Mesothelial cell of epicardium (in vitro differentiated cells): Measurements from ENCODE around the gene MTR. TPM values are rescaled to one million over a fixed set of nuclear protein-coding genes. Genes with fewer than 3 reads are reported as not detected.

Source experiments
- DNase-seq, 2 experiments: peaks; one replicate each; pipeline ENCODE4 v3.0.0; 2021; ENCODE audit warnings: low spot score in 2 of 2; ENCODE audit not compliant: unreplicated experiment in 2 of 2
- H3K27ac Mint-ChIP-seq: 2 replicates; pipeline ENCODE4 v1.8.0; 2021; ENCODE audit warnings: mixed read lengths
- H3K27me3 Mint-ChIP-seq: 2 replicates; pipeline ENCODE4 v1.8.0; 2021; ENCODE audit warnings: low read depth, mixed read lengths
- H3K36me3 Mint-ChIP-seq: 2 replicates; pipeline ENCODE4 v1.8.0; 2021; ENCODE audit warnings: mixed read lengths
- H3K4me1 Mint-ChIP-seq: 2 replicates; pipeline ENCODE4 v1.8.0; 2021; ENCODE audit warnings: mixed read lengths
- H3K4me3 Mint-ChIP-seq: 2 replicates; pipeline ENCODE4 v1.8.0; 2021; ENCODE audit warnings: mild to moderate bottlenecking, moderate library complexity, mixed read lengths
- H3K9me3 Mint-ChIP-seq: 2 replicates; pipeline ENCODE4 v1.8.0; 2021; ENCODE audit warnings: mixed read lengths
- CTCF ChIP-seq: fragments of 200-600 bp; sonication (generic); IDR thresholded peaks from one replicate; pipeline ENCODE4 v1.5.0; 2021; ENCODE audit warnings: antibody characterized with exemption; ENCODE audit not compliant: unreplicated experiment
- total RNA-seq: library from RNA; stranded (reverse); gene quantifications from 3 replicates; pipeline ENCODE4 v1.2.1, GENCODE V29; 2021

The MTR gene
- total RNA-seq, 1 donor from 2014 or later = 62.5 TPM

GRCh38 chr1:236819856-236820255 lies 24.8 kb downstream of the MTR start:
- Mint-ChIP-seq H3K36me3 (peaks cover 45% of the 10 kb centered on the region), H3K27ac (no peak overlapping the region)

GRCh38 chr1:236821091-236821627 lies 26.1 kb downstream of the MTR start:
- H3K4me1 Mint-ChIP-seq = peaks cover 9% of the 10 kb centered on the region
- H3K27ac Mint-ChIP-seq = peak overlapping the region; percentile 73
- no peak for TF ChIP-seq CTCF
- no peak for DNase-seq
- no peaks in the 10 kb centered on the region for H3K27me3 Mint-ChIP-seq
- peaks cover 43% of the 10 kb centered on the region for H3K36me3 Mint-ChIP-seq
- H3K9me3 Mint-ChIP-seq = no peaks in the 10 kb centered on the region
- H3K4me3 Mint-ChIP-seq = no peak overlapping the region

More at GRCh38 chr1:236819856-236820255, 24.8 kb downstream of the MTR start:
- no peaks in the 10 kb centered on the region for H3K9me3 Mint-ChIP-seq
- DNase-seq = no peak
- TF ChIP-seq CTCF = no peak
- no peak overlapping the region for H3K4me3 Mint-ChIP-seq
- H3K27me3 Mint-ChIP-seq = no peaks in the 10 kb centered on the region
- H3K4me1 Mint-ChIP-seq = peaks cover 9% of the 10 kb centered on the region

GRCh38 chr1:236823559-236823958 lies 28.5 kb downstream of the MTR start:
- no peak for DNase-seq
- Mint-ChIP-seq H3K27ac (no peak overlapping the region), H3K9me3 (no peaks in the 10 kb centered on the region), H3K36me3 (peaks cover 49% of the 10 kb centered on the region), H3K4me3 (no peak overlapping the region), H3K27me3 (no peaks in the 10 kb centered on the region), H3K4me1 (peaks cover 13% of the 10 kb centered on the region)
- no peak for TF ChIP-seq CTCF

GRCh38 chr1:236829085-236829484 lies 34.0 kb downstream of the MTR start:
- Mint-ChIP-seq H3K9me3 (no peaks in the 10 kb centered on the region), H3K27ac (no peak overlapping the region), H3K36me3 (peaks cover 49% of the 10 kb centered on the region), H3K27me3 (no peaks in the 10 kb centered on the region), H3K4me1 (peaks cover 11% of the 10 kb centered on the region), H3K4me3 (no peak overlapping the region)
- no peak for DNase-seq
- no peak for TF ChIP-seq CTCF

- peaks cover 46% of the 10 kb centered on the region for H3K36me3 Mint-ChIP-seq
- TF ChIP-seq CTCF = no peak
- H3K27ac Mint-ChIP-seq = no peak overlapping the region
- no peaks in the 10 kb centered on the region for H3K27me3 Mint-ChIP-seq
- H3K9me3 Mint-ChIP-seq = no peaks in the 10 kb centered on the region
- H3K4me1 Mint-ChIP-seq = peaks cover 17% of the 10 kb centered on the region
- no peak for DNase-seq
- H3K4me3 Mint-ChIP-seq = no peak overlapping the region
Measured at GRCh38 chr1:236830116-236830515, 35.0 kb downstream of the MTR start.

- Mint-ChIP-seq H3K27me3 (no peaks in the 10 kb centered on the region), H3K4me3 (no peak overlapping the region), H3K36me3 (peaks cover 45% of the 10 kb centered on the region), H3K27ac (peak overlapping the region; percentile 88), H3K9me3 (no peaks in the 10 kb centered on the region), H3K4me1 (peaks cover 21% of the 10 kb centered on the region)
- TF ChIP-seq CTCF = no peak
- no peak for DNase-seq
Measured at GRCh38 chr1:236830560-236830959, 35.5 kb downstream of the MTR start.
